Measurements from ENCODE around the gene TRPC3.

GRCh38 chr4:121957266-121957665, 5.4 kb upstream of the TRPC3 start:
- no peak for TF ChIP-seq POLR2A (IDR thresholded peaks at IDR 0.05)
- no peak for TF ChIP-seq CTCF (IDR thresholded peaks at IDR 0.05)
- TF ChIP-seq EP300 (IDR thresholded peaks at IDR 0.05), result no peak

Data from ovary (tissue), 3 donors.